ENCODE results near the gene TUBA3E. TPM values are rescaled to one million over a fixed set of nuclear protein-coding genes. Genes with fewer than 3 reads are reported as not detected.
"Not testable (repeated sequence)": the region's sequence is repeated elsewhere in the genome, so short reads cannot be mapped to it uniquely, and the experiment has no call there.

TUBA3E gene
- total and polyA plus RNA-seq, 9 of the 15 experiments (the other 6 are each of a cell fraction or from before 2014, with no cell fraction given): 0.09 to 0.30 (median 0.13) TPM; not detected in 3

DNA sequence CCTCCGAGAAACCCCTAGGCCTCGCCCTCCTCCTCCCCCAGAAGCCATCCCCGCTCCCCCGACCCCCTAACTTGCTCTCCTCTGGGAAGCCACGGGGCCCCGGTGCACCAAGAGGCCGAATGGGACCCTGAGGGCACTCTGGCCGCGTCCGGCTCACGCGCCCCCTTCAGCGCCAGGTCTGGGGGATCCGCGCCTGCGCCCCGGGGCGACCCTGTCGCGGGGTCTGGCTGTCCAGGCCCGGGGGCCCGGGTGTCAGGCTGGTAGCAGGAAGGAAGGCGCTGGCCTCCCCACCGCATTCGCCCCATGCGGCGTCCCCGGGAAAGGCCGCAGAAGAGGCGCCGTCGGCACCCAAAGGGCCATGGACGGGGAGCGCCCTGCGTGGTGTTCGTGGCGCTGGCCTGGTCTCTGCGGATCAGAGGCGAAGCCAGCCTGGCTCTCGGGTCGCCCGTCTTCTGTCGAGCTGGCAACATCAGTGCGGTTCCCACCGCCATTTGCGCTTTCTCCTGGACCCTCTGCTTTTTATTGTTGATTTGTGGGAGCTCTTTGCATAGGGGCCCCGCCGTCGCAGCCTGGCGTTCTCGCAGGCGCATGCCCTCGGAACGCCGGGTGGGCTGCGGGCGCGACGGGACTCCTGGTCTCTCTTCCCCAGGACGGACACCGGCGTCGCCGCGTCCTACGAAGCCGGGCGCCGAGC is 30.4 kb upstream of the TUBA3E start:
- POLR2A ChIA-PET; H3K79me2 ChIP-seq (ENCODE audit: control insufficient read depth, insufficient read depth, low read length); H3K4me2 ChIP-seq (ENCODE audit: insufficient read depth, low read length); H3K4me3 ChIP-seq; intact Hi-C loops (cut with micrococcal nuclease); CTCF ChIA-PET (ENCODE audit: low intra/inter-chr PET ratio); H3K27ac ChIP-seq (ENCODE audit: extremely low read depth, low read depth, low read length); H3K27me3 ChIP-seq (ENCODE audit: control insufficient read depth in 2 of 2, insufficient read depth in 2 of 2, low read length in 2 of 2); H3K9ac ChIP-seq (ENCODE audit: insufficient read depth in 1 of 2, low read depth in 2 of 2, low read length in 2 of 2); H3K36me3 ChIP-seq (ENCODE audit: control insufficient read depth, insufficient read depth, low read length); in situ Hi-C loops (cut with MboI); FAIRE-seq; BruUV-seq (replicated peaks); H3K9me1 ChIP-seq (ENCODE audit: control insufficient read depth, insufficient read depth, low read length); H4K20me1 ChIP-seq (replicated peaks; ENCODE audit: control insufficient read depth, insufficient read depth, low read length); DNase-seq (ENCODE audit: extremely low read depth in 1 of 4, low spot score in 3 of 4); H3K9me3 ChIP-seq (replicated peaks; ENCODE audit: control insufficient read depth, insufficient read depth, low read depth, low read length); ATAC-seq: not testable (repeated sequence)
- TF ChIP-seq KDM1A (IDR thresholded peaks at IDR 0.05) (peak; percentile 39 to 48; a peak in 2 of 4 replicates), FIP1L1 (IDR thresholded peaks at IDR 0.05; ENCODE audit: low read depth, low read length, poor library complexity, severe bottlenecking) (peak; percentile 36), RCOR1 (IDR thresholded peaks at IDR 0.05; ENCODE audit: borderline replicate concordance in 1 of 2, low read depth in 2 of 2, low read length in 2 of 2) (0 out of 4 replicates have a peak, but pooled peaks of 1 of the 2 experiments have one; percentile 6), BCOR (IDR thresholded peaks at IDR 0.05) (peak; percentile 56; the same call in 1 of the 2 replicates), CBX1 (IDR thresholded peaks at IDR 0.05; ENCODE audit: low read depth) (0 out of 2 replicates have a peak, but pooled peaks have one; percentile 30), RBM25 (IDR thresholded peaks at IDR 0.05; ENCODE audit: low read depth, low read length, severe bottlenecking) (peak; percentile 76), PCBP1 (IDR thresholded peaks at IDR 0.05; ENCODE audit: low read depth, low read length, poor library complexity, severe bottlenecking) (peak; percentile 68)
- TF ChIP-seq, protein P1, sequence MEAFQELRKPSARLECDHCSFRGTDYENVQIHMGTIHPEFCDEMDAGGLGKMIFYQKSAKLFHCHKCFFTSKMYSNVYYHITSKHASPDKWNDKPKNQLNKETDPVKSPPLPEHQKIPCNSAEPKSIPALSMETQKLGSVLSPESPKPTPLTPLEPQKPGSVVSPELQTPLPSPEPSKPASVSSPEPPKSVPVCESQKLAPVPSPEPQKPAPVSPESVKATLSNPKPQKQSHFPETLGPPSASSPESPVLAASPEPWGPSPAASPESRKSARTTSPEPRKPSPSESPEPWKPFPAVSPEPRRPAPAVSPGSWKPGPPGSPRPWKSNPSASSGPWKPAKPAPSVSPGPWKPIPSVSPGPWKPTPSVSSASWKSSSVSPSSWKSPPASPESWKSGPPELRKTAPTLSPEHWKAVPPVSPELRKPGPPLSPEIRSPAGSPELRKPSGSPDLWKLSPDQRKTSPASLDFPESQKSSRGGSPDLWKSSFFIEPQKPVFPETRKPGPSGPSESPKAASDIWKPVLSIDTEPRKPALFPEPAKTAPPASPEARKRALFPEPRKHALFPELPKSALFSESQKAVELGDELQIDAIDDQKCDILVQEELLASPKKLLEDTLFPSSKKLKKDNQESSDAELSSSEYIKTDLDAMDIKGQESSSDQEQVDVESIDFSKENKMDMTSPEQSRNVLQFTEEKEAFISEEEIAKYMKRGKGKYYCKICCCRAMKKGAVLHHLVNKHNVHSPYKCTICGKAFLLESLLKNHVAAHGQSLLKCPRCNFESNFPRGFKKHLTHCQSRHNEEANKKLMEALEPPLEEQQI (IDR thresholded peaks at IDR 0.05): peak; percentile 54; the same call in 1 of the 2 replicates
- TF ChIP-seq, protein P2, sequence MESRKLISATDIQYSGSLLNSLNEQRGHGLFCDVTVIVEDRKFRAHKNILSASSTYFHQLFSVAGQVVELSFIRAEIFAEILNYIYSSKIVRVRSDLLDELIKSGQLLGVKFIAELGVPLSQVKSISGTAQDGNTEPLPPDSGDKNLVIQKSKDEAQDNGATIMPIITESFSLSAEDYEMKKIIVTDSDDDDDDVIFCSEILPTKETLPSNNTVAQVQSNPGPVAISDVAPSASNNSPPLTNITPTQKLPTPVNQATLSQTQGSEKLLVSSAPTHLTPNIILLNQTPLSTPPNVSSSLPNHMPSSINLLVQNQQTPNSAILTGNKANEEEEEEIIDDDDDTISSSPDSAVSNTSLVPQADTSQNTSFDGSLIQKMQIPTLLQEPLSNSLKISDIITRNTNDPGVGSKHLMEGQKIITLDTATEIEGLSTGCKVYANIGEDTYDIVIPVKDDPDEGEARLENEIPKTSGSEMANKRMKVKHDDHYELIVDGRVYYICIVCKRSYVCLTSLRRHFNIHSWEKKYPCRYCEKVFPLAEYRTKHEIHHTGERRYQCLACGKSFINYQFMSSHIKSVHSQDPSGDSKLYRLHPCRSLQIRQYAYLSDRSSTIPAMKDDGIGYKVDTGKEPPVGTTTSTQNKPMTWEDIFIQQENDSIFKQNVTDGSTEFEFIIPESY (CRISPR knock-in tag; IDR thresholded peaks at IDR 0.05): peak; percentile 49; the same call in 1 of the 2 replicates
- WGBS (ENCODE audit: insufficient coverage, low coverage, missing lambda C conversion rate): 78% methylated on average over 18 of the region's 69 CpGs
- H2AFZ ChIP-seq (ENCODE audit: low read depth, low read length): peak overlapping the region; percentile 70; the same call in 1 of the 2 replicates
- H3K4me1 ChIP-seq (replicated peaks in 1 of 2; ENCODE audit: control insufficient read depth in 2 of 2, insufficient read depth in 2 of 2, low read length in 2 of 2): peaks cover 0 to 35% of the 10 kb centered on the region in 2 experiments; a peak in 2 of 5 replicates

Data from K562 (cell line).